GM19328 (cell line): Measurements from ENCODE around the gene UTRN.

Source experiments
- ATAC-seq: cut with Tn5 transposase; IDR thresholded peaks from one replicate; pipeline ENCODE4 v1.9.1; 2021; ENCODE audit warnings: mild to moderate bottlenecking, moderate library complexity; ENCODE audit not compliant: unreplicated experiment

The UTRN gene

DNA sequence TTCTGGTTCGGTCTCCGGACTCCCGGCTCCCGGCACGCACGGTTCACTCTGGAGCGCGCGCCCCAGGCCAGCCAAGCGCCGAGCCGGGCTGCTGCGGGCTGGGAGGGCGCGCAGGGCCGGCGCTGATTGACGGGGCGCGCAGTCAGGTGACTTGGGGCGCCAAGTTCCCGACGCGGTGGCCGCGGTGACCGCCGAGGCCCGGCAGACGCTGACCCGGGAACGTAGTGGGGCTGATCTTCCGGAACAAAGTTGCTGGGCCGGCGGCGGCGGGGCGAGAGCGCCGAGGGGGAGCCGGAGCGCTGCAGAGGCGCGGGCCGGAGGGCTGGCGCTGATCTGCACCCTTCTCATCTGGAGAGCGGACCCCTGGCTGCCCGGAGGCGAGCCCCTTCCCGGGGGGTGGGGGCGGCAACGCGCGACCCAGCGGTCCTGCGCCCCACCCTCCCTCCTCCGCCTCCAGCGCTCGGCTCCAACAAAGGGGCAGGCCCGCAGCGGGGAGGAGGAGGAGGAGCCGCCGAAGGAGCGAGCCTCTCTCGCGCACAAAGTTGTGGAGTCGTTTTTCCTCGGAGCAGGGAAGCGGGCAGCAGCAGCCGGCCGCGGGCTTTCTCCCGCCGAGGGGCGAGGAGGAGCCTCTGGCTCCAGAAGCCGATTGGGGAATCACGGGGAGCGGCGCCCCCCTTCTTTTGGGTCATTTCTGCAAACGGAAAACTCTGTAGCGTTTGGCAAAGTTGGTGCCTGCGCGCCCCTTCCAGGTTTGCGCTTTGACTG, at the start of gene UTRN:
TSS of gene UTRN (plus strand) at position 553 of the 765 bp plus-strand sequence. CDS start 6,494 bp downstream, outside the sequence.
- ATAC-seq, result peak; percentile 55

DNA sequence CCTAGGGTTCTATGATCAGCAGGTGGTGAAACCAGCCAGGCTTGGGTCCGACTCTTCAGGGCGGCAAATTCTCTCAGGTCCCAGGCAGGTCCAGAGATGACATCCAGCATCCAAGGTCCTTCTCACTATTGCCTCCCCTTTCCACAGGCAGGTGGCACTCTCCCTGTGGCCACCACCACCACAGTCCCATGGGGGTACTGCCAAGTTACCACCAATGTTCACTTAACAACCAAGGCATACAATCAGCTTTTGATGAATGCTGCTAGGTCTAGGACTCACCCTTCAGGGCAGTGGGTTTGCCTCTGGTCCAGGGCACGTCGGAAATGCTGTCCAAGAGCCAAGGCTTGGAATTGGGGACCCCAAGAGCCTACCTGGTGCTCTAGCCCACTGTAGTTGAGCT, 40.4 kb upstream of the UTRN start:
- ATAC-seq, result no peak

DNA sequence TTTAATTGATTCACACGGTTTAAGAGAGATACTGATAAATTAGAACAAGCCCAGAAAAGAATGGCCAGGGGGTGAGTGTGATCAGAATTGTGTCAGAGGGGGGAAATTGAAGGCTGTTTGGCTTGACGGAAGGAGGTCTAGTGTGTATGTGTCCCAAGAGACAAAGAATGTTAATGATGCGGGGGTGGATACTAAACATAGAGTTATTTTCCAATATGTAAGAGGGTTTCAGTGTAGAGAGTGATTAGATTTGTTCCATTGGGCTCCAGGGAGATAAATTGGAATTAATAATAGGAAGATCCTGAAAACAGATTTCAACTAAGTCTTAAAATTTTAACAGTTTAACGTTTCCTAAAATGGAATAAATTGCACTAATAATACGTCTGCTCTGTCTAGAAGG, 38.1 kb upstream of the UTRN start:
- ATAC-seq, result no peak

DNA sequence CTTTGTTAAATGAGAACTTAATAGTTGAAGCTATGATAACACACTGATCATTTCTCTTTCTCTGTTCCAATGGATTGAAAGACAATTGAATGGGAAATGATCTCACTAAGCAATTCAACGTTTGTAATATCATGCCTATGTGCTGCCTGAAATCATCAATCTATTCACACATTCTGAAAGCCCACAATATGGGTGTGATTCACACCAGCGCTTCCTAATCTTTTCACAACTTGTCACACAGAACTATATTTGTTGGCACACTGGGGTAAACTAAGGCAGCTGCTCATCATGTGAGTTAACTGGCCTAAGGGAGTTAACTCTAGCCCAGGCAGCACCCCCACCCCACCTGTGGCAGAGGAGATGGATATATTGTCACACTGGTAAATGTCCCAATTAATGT, 37.1 kb upstream of the UTRN start:
- no peak for ATAC-seq

DNA sequence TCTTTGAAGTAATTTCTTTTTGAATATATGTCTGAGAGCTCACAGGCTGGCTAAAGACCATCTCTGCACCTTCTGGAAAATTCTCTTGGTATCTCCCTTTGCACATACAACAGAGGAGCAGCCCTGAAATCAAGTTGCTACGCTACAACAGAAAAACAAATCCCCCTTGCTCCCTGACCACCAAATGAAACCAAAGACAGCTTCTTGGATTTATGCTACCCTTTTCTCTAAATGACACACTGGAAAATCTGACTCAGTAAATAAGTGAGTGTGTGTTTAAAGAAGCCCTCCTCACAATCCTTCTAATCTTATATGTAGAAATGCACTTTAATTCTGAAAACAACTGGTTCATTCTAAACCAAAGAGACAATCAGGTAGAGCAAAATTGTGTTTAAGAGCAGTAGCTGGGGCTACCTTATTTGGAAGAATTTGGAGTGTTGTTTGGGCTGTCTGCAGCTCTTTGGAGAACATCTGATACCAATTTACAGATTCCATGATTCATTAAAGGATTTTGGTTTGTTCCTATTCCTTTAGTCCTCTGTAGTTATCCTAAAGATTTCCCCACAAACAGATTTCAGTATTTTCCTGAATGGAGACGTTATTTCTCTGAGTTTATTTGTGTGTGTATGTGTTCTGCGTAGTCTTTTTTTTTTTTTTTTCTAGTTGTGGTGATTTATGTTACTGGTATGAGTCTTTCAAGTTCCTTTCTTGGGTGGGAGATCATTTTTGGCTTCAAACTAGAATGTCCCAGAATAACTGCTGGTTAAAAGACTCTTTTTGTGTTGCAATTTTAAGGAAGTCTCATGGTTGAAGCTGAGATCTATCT, 36.4 kb upstream of the UTRN start:
- no peak for ATAC-seq

DNA sequence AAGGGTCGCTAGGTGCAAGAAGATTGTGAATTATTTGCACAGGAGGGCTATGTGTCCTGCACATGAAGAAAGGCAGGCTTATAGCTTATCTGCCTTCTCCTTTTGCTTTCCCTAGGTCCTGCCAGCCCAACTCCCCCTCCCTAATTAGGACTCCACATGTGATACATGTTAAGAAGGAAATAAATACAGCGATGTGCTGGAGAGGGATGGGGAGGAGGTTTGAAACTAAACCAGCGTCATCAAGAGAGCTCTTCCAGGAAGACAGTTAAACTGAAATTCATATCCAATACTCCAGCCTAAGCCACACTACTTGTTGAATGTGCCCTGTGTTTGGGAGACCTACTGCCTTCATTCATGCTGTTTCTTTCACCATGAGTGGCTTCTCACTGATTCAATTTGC, 34.9 kb upstream of the UTRN start:
- ATAC-seq, result no peak

DNA sequence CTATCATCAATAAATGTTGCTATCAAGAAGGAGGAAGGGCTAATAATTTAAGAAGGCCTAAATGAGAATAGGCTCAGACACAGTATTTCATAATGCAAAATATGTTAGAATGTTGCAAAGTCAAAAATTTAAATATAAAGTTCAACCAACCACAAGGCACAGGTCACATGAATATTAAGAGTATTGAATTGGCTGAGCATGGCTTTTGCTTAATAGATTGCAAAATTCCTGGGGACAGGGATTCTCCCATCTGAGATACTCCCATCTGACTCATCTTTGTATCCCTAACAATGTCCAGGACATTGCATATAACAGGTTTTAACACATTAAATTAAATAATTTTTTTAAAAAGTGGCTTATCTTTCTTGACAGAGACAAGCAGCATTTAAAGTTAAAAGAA, 32.9 kb upstream of the UTRN start:
- no peak for ATAC-seq

DNA sequence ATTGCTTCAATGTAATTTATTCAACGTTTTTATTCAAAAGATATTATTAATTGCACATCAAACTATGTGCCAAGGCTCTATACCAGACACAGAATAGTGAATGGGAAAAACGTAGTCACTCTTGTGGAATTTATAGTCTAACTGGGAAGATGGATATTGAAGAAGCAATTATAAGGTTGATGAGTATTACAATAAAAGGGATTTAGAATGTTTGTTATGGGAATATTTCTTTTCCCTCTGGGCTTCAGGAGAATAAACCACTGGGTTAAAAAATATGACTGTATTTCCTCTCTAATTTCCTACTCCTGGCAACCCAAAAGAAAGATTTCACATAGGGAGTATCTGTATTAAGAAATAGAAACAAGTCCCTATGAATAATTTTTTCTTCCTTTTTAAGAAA, 25.1 kb upstream of the UTRN start:
- no peak for ATAC-seq

DNA sequence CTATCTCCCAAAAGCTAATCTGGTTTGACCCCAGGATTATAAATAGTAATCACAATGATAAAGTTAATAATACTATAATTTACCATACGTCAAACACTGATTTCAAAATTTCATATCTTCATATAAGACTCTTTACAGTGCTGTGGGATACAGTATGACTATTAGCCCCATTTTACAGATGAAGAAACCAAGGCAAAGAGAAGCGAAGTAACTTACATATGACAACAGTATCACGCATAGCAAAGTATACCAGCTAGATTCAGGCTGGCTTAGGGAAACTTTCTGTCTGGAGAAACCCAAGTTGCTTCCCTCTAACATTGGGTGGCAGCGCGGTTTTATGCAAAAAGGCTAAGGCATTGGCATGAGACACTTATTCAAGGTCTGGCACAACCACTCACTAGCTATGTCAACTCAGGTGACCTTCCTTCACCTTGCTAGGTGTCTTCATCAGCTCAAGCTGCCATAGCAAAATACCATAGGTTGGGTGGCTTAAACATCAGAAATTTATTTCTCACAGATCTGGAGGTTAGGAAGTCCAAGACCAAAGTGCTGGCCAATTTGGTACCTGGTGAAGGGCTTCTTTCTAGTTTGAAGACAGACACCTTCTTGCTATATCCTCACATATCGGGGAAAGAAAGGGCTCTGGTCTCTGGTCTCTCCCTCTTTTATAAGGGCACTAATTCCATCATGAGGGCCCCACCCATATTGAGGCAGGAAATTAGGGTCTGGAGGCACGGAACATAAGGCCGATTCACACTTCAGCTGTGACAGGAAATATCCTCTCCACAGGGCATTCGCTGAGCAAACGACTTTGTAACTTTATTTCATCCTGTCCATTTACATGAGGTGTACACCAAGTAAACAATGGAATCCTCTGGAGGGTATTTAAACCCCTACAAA, 22.4 kb upstream of the UTRN start:
- ATAC-seq, result no peak

DNA sequence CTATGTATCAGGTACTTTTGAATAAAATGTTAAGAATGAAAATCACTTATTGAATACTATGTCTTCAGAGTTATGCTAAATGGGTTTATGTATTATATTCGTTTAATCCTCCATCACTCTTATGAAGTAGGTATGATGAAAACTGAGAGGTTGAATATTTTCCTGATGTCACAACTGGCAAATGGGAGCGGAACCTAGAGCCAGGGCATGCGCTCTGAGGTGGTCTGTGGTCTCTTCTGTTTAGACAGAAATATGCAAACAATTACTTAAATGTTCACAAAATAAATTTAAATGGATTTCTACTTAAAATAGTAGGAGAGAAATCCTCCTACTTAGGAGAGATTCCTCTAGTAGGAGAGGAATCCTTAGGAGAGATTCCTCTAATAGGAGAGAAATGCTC, 21.3 kb upstream of the UTRN start:
- no peak for ATAC-seq

DNA sequence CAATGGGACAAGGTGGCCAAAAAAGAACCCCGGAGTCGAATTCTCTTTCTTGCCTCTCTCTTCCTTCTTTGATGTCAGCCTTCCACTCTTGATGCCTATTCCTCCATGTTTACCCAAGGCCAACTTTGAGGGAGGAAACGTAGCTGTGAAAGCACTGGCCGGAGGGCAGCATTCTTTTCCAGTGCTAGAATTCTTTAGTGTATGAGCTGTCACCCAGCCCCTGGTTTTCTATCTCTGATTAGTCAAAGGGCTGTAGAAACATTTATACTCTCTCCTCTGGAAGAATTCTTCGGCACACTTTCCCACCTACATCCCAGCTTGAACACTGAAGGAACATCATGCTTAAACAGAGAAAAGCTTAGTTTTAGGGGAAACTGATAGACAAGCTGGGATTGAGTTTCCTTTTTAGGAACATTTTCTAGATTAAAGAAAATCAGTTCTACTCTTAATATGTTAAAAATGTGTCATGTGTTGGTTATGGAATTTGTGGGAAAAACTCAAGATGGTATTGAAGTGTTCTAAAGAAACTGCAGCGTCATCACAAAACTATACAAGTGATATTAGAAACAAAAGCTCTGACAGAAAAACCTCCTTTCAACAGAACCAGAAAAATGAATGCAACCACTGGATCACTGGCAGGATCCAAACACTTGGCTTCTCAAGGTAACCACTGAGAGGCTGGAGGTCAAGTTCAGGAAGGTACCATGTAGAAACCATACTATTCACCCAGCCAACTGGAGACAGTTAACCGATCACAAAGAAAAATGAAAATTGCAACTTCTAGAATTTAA, 20.7 kb upstream of the UTRN start:
- no peak for ATAC-seq

DNA sequence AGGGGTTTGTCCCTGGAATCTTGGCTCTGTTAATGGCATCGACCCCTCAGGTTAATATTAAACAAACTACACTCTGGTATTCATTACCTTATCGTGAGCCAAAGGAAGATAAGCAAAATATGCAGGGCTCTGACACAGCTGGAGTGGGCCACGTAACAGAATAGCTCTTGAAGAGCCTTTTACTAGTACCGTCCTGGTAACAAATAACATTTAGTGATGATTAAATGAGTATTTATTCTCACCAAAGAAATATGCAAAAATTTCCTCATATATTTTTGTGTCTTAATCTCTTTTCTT, 20.1 kb upstream of the UTRN start:
- no peak for ATAC-seq

DNA sequence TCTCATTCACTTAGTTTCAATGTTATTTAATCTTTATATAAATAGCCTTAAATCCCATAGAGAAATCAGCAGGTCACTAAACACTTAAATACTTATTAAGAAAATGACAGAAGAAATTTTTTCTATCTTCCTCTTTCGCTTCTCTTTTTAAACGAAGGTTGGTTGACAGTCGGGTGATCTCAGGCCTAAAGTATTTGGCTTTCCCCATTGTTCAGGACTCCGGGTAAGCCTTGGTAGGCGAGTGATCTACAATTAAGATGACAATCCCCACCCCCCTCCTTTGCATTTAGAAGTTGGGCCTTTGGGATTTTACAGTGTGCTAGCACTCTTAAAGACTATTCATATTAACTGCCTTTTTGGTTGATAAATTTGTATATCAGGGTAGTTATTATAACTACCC, 19.7 kb upstream of the UTRN start:
- peak; percentile 69 for ATAC-seq

DNA sequence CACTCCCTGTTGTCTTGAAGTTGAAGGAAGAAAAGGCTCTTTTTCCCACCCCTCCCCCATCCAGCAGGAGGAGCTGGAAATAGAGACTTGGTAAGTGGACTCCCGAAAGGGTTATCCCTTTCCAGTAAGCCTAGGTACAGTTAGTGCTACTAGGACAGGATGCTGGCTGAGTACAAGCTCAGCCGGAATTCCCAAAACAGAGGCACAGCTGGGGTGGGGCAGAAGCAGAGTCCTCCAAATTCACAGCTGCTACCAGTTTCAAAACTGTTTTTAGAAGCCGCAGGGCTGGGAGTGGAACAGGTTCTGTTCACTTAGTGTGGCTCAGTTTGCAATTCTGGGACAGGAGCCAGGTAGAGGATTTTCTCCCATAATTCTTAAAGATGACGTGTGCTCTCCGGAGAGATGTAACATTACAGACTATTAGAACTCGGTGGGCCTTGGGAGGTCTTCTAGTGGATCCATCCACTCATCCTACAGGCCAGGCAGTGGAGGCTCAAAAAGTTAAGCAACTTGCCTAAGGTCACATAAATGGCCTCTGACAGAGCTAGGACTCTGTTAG, 19.0 kb upstream of the UTRN start:
- no peak for ATAC-seq

DNA sequence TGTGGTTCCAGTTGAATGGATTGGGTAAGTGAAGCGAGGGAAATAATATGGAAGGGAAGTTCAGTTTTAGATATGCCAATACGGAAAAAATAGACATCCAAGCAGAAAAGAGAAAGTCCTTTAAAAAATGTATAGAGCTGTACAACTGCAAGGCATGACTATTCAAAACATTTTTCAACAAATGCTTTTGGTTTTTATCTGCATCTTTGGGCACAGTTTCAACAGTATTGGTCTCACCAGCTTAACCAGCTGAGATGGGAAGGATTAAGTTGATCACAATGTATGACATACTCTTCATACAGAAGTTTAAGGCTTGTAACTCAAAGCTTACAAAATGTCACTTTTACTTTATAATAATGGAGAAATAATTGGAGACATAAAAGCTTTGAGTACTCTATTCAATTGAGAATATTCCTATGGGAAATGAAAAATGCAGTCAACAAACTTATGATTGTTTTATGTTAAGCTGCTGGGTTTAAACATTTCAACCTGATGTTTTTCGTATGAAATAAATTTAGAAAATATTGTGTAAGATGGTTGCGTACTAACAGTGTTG, 16.3 kb upstream of the UTRN start:
- ATAC-seq, result no peak

DNA sequence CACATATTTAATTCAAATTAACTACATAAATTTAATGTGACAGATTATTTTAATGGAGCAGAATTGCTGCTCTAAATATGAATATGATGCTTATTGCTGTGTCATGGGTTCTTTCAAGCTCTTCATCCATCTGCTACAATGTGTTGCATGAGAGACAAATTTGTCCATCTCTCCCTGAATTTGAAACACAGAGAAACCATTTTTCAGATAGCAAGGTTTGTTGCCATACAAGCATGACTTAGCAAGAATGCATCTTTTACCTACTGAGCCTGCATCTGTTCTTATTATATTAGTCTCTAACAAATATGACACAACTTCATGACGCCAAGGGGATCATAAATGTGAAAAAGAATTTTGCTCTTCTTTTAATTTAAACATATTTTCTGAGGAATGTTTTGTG, 8.0 kb upstream of the UTRN start:
- ATAC-seq, result no peak

DNA sequence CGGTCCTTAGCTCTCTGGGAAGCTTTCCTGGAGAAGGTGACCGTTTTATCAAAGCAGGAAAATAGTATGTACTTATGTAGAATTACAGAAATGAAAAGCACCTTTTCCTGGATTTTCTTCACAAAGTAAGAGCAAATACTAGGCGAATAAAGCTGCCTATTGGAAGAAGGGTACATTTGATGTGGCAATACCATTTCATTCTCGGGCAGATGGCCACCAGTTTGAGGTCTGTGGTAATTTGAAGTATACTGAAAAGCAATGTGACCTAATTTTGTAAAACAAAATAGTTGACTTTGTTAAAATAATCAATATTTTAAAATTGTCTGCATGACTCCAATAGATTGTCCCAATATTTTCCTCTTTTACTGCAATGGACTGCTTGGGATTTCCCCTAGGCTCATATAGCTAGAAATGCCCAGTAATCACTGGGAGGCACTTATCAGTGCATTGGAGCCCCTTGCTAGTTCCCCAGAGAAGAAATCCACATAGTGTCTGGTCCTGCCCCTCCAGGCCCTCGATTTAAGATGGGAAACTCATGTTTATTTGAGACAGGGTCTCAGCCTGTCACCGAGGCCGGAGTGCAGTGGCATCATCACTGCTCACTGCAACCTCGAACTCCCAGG, 7.4 kb upstream of the UTRN start:
- ATAC-seq, result no peak

DNA sequence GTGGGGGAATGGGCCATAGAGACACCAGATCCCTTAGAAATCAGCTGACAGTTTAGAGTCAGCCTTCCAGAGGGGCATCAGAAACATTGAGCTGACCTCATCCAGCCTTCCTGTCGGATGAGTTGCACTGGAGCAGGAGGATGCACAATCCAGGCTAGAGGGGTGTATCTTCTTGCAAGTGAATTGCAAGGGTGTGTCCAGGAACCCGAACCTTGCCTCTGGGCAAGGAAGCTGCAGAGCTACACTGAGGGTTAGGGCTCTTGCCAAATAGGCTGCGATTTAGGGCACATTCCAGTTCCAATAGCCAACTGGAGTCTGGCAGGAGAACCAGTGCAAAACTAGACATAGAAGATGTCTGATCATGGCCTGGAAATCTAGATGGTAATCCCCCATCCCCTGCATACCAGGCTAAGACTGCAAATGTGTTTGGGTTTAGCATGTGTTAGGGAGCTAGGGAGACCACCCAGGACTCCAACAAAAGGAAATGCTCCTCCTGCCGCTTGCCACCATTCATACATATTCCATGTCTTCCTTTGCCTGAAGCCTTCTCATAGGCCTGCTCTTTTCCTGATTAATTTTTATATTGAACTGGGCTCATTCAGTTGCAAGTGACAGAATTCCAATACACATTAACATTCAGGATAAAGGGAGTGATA, 6.3 kb upstream of the UTRN start:
- no peak for ATAC-seq

DNA sequence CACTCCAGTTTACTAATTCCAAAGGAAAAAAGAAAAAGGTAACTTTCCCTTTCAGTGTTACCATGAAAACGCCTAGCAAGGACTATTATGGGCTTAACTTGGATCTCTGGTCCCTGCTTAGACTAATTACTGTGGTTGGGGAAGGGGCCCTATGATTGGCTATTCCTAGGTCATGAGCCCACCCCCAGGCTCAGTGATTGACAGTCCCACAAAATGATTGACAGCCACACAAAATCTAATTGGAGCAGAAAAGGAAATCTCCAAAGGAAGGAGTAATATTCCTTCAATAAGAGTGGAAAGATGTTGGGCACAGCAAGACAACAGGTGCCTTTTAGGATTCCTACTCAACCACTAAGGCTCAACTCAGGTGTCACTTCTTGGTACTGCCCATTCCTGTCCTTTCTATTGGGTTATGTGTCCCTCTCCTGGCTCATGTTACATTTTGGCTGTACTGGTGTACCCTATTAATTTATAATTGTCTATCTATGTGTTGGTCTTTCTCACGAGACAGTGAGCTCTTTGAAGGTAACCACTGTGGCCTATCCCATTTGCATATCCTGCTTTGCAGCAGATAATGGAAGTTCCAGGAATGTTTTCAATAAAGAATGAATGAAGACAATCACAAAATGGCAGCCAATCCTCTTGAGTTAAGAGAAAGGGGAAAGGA, 5.5 kb upstream of the UTRN start:
- no peak for ATAC-seq
